Activated CD4-positive, alpha-beta T cell treated with anti-CD3 and anti-CD28 coated beads, Interleukin-2, amount 10 ng/mL, durations not matched to agents 24 days and 14 days (primary cell): ENCODE data around the gene NOL9. TPM values are rescaled to one million over a fixed set of nuclear protein-coding genes. Genes with fewer than 3 reads are reported as not detected.
A peak's percentile ranks its signal among the peaks of the same experiment; 100 is the strongest.
"Not testable (repeated sequence)": the region's sequence is repeated elsewhere in the genome, so short reads cannot be mapped to it uniquely, and the experiment has no call there.

Experiments used
- DNase-seq: peaks from one replicate; pipeline ENCODE4 v3.0.0; 2022
- H3K27ac Mint-ChIP-seq: one replicate; pipeline ENCODE4 v1.8.0; 2022; ENCODE audit warnings: mild to moderate bottlenecking, mixed read lengths
- H3K27me3 Mint-ChIP-seq: one replicate; pipeline ENCODE4 v1.8.0; 2022; ENCODE audit warnings: mixed read lengths
- H3K36me3 Mint-ChIP-seq: one replicate; pipeline ENCODE4 v1.8.0; 2022; ENCODE audit warnings: low read depth, mild to moderate bottlenecking, mixed read lengths
- H3K4me1 Mint-ChIP-seq: one replicate; pipeline ENCODE4 v1.8.0; 2021; ENCODE audit warnings: mixed read lengths
- H3K4me3 Mint-ChIP-seq: one replicate; pipeline ENCODE4 v1.8.0; 2022; ENCODE audit warnings: mild to moderate bottlenecking, moderate library complexity, mixed read lengths
- H3K9me3 Mint-ChIP-seq: one replicate; pipeline ENCODE4 v1.8.0; 2021; ENCODE audit warnings: mixed read lengths
- intact Hi-C: fragments of 100-400 bp; cut with micrococcal nuclease; formaldehyde crosslinking; loops from one replicate; pipeline ENCODE4 v1.15.1; 2023
- total RNA-seq: library from RNA; stranded (reverse); gene quantifications from 2 replicates; pipeline ENCODE4 v1.2.3, GENCODE V29; 2022

Gene NOL9
- 54.7 and 59.2 TPM in 2 replicates for total RNA-seq

- DNase-seq: peak; percentile 99
- peaks cover 16% of the 10 kb centered on the region for H3K4me1 Mint-ChIP-seq
- H3K27me3 Mint-ChIP-seq: no peaks in the 10 kb centered on the region
- peak within 1 kb of the TSS; percentile 75 for H3K27ac Mint-ChIP-seq
- H3K4me3 Mint-ChIP-seq: peak within 1 kb of the TSS; percentile 85
- intact Hi-C loops: loop anchor here (1.0 to 5.0 kb wide), 6 partner anchors 25 to 147 kb away; partner anchors contain the start of genes DNAJC11, PLEKHG5 and ZBTB48
- no peaks in the 10 kb centered on the region for H3K9me3 Mint-ChIP-seq
- H3K36me3 Mint-ChIP-seq: peaks cover 8% of the 10 kb centered on the region
Observed at GRCh38 chr1:6554031-6554906, at the start of gene NOL9. TSS of gene NOL9 (minus strand) at chr1:6554513. CDS start at chr1:6554502, 11 bp downstream.

- H3K36me3 Mint-ChIP-seq: peaks cover 15% of the 10 kb centered on the region
- peak; percentile 85 for DNase-seq
- H3K9me3 Mint-ChIP-seq: no peaks in the 10 kb centered on the region
- H3K27ac Mint-ChIP-seq: peak overlapping the region; percentile 95
- H3K27me3 Mint-ChIP-seq: peaks cover 6% of the 10 kb centered on the region
- H3K4me3 Mint-ChIP-seq: peak overlapping the region; percentile 84
- intact Hi-C loops: loop anchor here (1.0 to 5.0 kb wide), 5 partner anchors 10 to 396 kb away; partner anchors contain the start of genes CAMTA1, PHF13 and RNF207
- H3K4me1 Mint-ChIP-seq: peaks cover 26% of the 10 kb centered on the region
Observed at GRCh38 chr1:6603238-6603914, 49.1 kb upstream of the NOL9 start.

GRCh38 chr1:6602669-6603237 lies 48.4 kb upstream of the NOL9 start, which contains the start of gene KLHL21:
TSS of gene KLHL21 (minus strand) at chr1:6602869. CDS start at chr1:6602817, 52 bp downstream.
- Mint-ChIP-seq H3K4me1 (peaks cover 26% of the 10 kb centered on the region), H3K27ac (peak within 1 kb of the TSS; percentile 95), H3K4me3 (peak within 1 kb of the TSS; percentile 95), H3K36me3 (peaks cover 19% of the 10 kb centered on the region), H3K27me3 (peaks cover 4% of the 10 kb centered on the region), H3K9me3 (no peaks in the 10 kb centered on the region)
- intact Hi-C loops: loop anchor here (1.0 to 5.0 kb wide), 5 partner anchors 11 to 395 kb away; partner anchors contain the start of genes CAMTA1, PHF13 and RNF207
- DNase-seq: peak; percentile 94

GRCh38 chr1:6601923-6602668 lies 47.8 kb upstream of the NOL9 start:
- Mint-ChIP-seq H3K27ac (peak overlapping the region; percentile 89), H3K4me1 (peaks cover 28% of the 10 kb centered on the region), H3K4me3 (peak overlapping the region; percentile 95), H3K36me3 (peaks cover 23% of the 10 kb centered on the region), H3K9me3 (no peaks in the 10 kb centered on the region), H3K27me3 (no peaks in the 10 kb centered on the region)
- intact Hi-C loops: loop anchor here (1.0 to 5.0 kb wide), 6 partner anchors 22 to 395 kb away; partner anchors contain the start of genes ACOT7, CAMTA1, NOL9 and RNF207
- peak; percentile 79 for DNase-seq

GRCh38 chr1:6601049-6601922 lies 47.0 kb upstream of the NOL9 start:
- Mint-ChIP-seq H3K27me3 (no peaks in the 10 kb centered on the region), H3K4me1 (peaks cover 28% of the 10 kb centered on the region), H3K4me3 (peak overlapping the region; percentile 95), H3K9me3 (no peaks in the 10 kb centered on the region), H3K27ac (peak overlapping the region; percentile 89), H3K36me3 (peaks cover 30% of the 10 kb centered on the region)
- DNase-seq: peak; percentile 91
- intact Hi-C loops: loop anchor here (1.0 to 5.0 kb wide), 4 partner anchors 21 to 394 kb away; partner anchors contain the start of genes ACOT7, NOL9 and RNF207

- H3K4me3 Mint-ChIP-seq: peak overlapping the region; percentile 95
- H3K9me3 Mint-ChIP-seq: no peaks in the 10 kb centered on the region
- intact Hi-C loops: loop anchor here (1.0 to 5.0 kb wide), 4 partner anchors 20 to 393 kb away; partner anchors contain the start of genes ACOT7, NOL9 and RNF207
- H3K36me3 Mint-ChIP-seq: peaks cover 37% of the 10 kb centered on the region
- peak overlapping the region; percentile 89 for H3K27ac Mint-ChIP-seq
- peaks cover 30% of the 10 kb centered on the region for H3K4me1 Mint-ChIP-seq
- DNase-seq: no peak
- H3K27me3 Mint-ChIP-seq: no peaks in the 10 kb centered on the region
Observed at GRCh38 chr1:6600410-6601048, 46.2 kb upstream of the NOL9 start.

GRCh38 chr1:6599991-6600390 lies 45.7 kb upstream of the NOL9 start:
- not testable (repeated sequence) for H3K9me3 Mint-ChIP-seq, DNase-seq, H3K27me3 Mint-ChIP-seq
- Mint-ChIP-seq H3K36me3 (peaks cover 43% of the 10 kb centered on the region), H3K4me1 (peaks cover 30% of the 10 kb centered on the region), H3K27ac (peak overlapping the region; percentile 89), H3K4me3 (peak overlapping the region; percentile 95)
- intact Hi-C loops: loop anchor here (5.0 kb wide), 1 partner anchor 393 kb away; the partner anchor contains the start of gene RNF207

- H3K36me3 Mint-ChIP-seq: peaks cover 47% of the 10 kb centered on the region
- peak; percentile 84 for DNase-seq
- no peaks in the 10 kb centered on the region for H3K9me3 Mint-ChIP-seq
- H3K27me3 Mint-ChIP-seq: no peaks in the 10 kb centered on the region
- peak overlapping the region; percentile 95 for H3K4me3 Mint-ChIP-seq
- peak overlapping the region; percentile 79 for H3K27ac Mint-ChIP-seq
- intact Hi-C loops: no loop called here
- H3K4me1 Mint-ChIP-seq: peaks cover 30% of the 10 kb centered on the region
Observed at GRCh38 chr1:6599141-6599975, 45.0 kb upstream of the NOL9 start.

- Mint-ChIP-seq H3K27me3 (no peaks in the 10 kb centered on the region), H3K36me3 (peaks cover 55% of the 10 kb centered on the region), H3K4me3 (no peak overlapping the region), H3K9me3 (no peaks in the 10 kb centered on the region), H3K27ac (no peak overlapping the region), H3K4me1 (peaks cover 24% of the 10 kb centered on the region)
- intact Hi-C loops: no loop called here
- DNase-seq: no peak
Observed at GRCh38 chr1:6597777-6598131, 43.4 kb upstream of the NOL9 start.

- intact Hi-C loops: no loop called here
- Mint-ChIP-seq H3K27me3 (no peaks in the 10 kb centered on the region), H3K36me3 (peaks cover 55% of the 10 kb centered on the region), H3K9me3 (no peaks in the 10 kb centered on the region), H3K4me3 (no peak overlapping the region), H3K4me1 (peaks cover 24% of the 10 kb centered on the region), H3K27ac (no peak overlapping the region)
- no peak for DNase-seq
Observed at GRCh38 chr1:6596886-6597776, 42.8 kb upstream of the NOL9 start.
